ENCODE results near the gene ZFR2.

Gene ZFR2

DNA sequence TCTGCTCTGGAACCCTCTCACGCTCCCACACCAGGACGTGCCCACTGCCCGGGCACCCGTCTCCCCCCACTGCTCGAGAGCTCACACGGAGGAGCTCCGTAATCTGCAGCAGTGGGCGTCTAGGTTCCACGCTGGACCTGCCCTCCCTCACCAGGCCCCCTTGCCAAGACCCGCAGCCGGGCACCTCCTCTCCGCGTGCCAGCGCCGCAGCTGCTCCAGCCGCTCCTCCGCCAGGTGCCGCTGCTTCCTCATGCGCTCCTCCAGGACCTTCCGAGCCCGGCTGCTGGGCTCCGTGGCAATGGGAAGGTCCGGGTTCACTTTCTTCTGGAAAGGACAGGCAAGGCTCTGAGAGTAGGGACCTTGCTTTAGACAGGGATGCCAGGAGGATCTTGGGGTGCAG, 47.7 kb downstream of the ZFR2 start:
- no peak for TF ChIP-seq EZH2phosphoT487 (IDR thresholded peaks at IDR 0.05; ENCODE audit: borderline replicate concordance, low read length)
- TF ChIP-seq, protein P1, sequence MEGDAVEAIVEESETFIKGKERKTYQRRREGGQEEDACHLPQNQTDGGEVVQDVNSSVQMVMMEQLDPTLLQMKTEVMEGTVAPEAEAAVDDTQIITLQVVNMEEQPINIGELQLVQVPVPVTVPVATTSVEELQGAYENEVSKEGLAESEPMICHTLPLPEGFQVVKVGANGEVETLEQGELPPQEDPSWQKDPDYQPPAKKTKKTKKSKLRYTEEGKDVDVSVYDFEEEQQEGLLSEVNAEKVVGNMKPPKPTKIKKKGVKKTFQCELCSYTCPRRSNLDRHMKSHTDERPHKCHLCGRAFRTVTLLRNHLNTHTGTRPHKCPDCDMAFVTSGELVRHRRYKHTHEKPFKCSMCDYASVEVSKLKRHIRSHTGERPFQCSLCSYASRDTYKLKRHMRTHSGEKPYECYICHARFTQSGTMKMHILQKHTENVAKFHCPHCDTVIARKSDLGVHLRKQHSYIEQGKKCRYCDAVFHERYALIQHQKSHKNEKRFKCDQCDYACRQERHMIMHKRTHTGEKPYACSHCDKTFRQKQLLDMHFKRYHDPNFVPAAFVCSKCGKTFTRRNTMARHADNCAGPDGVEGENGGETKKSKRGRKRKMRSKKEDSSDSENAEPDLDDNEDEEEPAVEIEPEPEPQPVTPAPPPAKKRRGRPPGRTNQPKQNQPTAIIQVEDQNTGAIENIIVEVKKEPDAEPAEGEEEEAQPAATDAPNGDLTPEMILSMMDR (IDR thresholded peaks at IDR 0.05; ENCODE audit: low read depth, low read length, poor library complexity, severe bottlenecking), result no peak
- no peaks in the 10 kb centered on the region for H3K4me1 ChIP-seq (ENCODE audit: control insufficient read depth, low read length)
- no peaks in the 10 kb centered on the region for H3K36me3 ChIP-seq (ENCODE audit: control insufficient read depth, low read length)
- H3K4me3 ChIP-seq (ENCODE audit: low read length), result no peak overlapping the region
- 0 out of 2 replicates have a peak, but pooled peaks cover 3% of the 10 kb centered on the region for H3K27me3 ChIP-seq (ENCODE audit: control insufficient read depth, low read length)
- H4K20me1 ChIP-seq (ENCODE audit: control insufficient read depth, insufficient read depth, low read depth, low read length), result no peaks in the 10 kb centered on the region
- H3K27ac ChIP-seq (ENCODE audit: low read depth, low read length), result no peak overlapping the region
- H3K9me2 ChIP-seq (replicated peaks; ENCODE audit: control insufficient read depth, low read length), result no peaks in the 10 kb centered on the region
- no peak overlapping the region for H3K4me2 ChIP-seq (ENCODE audit: low read length)
- no peaks in the 10 kb centered on the region for H3K79me2 ChIP-seq (ENCODE audit: control insufficient read depth, low read length)
- no peaks in the 10 kb centered on the region for H3K9me3 ChIP-seq (ENCODE audit: control insufficient read depth, insufficient read depth, low read length)
- H3F3A ChIP-seq (ENCODE audit: control insufficient read depth, insufficient read depth), result no peaks in the 10 kb centered on the region

DNA sequence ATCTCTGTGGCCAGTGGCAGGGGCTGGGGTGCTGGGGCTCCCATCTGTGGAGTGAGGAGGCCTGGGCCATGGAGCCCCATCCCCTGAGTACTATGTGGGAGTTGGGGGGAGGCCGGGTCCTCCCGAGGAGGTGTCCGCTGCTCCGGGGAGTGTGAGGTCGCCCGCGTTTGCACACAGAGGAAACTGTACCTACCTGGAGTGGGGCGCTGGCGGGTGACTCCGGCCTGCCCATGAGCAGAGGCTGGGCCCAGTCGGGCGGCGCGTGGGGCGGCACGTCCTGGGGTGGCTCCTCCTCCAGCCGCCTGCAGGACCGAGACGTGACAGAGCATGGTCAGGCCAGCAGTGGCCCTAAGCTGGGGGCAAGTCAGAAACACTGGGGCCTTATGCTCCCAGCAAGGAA, 48.8 kb downstream of the ZFR2 start:
- H3K9me2 ChIP-seq (replicated peaks; ENCODE audit: control insufficient read depth, low read length), result no peaks in the 10 kb centered on the region
- no peaks in the 10 kb centered on the region for H3K79me2 ChIP-seq (ENCODE audit: control insufficient read depth, low read length)
- no peaks in the 10 kb centered on the region for H3F3A ChIP-seq (ENCODE audit: control insufficient read depth, insufficient read depth)
- H3K4me2 ChIP-seq (ENCODE audit: low read length), result no peak overlapping the region
- no peaks in the 10 kb centered on the region for H3K36me3 ChIP-seq (ENCODE audit: control insufficient read depth, low read length)
- TF ChIP-seq, protein P1 (IDR thresholded peaks at IDR 0.05; ENCODE audit: low read depth, low read length, poor library complexity, severe bottlenecking), result no peak
- TF ChIP-seq EZH2phosphoT487 (IDR thresholded peaks at IDR 0.05; ENCODE audit: borderline replicate concordance, low read length), result no peak
- 0 out of 2 replicates have a peak, but pooled peaks cover 3% of the 10 kb centered on the region for H3K27me3 ChIP-seq (ENCODE audit: control insufficient read depth, low read length)
- no peak overlapping the region for H3K4me3 ChIP-seq (ENCODE audit: low read length)
- H3K27ac ChIP-seq (ENCODE audit: low read depth, low read length), result no peak overlapping the region
- no peaks in the 10 kb centered on the region for H4K20me1 ChIP-seq (ENCODE audit: control insufficient read depth, insufficient read depth, low read depth, low read length)
- H3K9me3 ChIP-seq (ENCODE audit: control insufficient read depth, insufficient read depth, low read length), result no peaks in the 10 kb centered on the region
- H3K4me1 ChIP-seq (ENCODE audit: control insufficient read depth, low read length), result no peaks in the 10 kb centered on the region

DNA sequence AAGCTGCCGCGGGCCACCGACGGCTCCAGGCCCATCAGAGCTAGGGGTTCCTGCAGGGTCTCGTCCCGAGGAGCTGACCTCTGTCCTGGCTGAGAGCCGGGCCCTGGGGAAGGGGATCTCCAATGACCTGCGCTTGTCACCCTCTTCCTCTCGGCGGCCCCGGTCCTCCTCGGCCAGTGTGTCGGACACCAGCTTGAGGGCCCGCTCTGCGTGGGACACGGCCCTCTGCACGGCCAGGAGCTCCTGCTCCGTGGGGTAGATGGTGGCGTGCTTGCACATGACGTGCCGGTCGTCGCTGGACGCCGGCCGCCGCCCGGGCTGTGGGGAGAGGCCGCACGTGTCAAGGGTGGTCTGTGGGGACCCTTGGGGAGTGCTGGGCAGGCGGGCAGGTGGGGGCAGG, 49.9 kb downstream of the ZFR2 start:
- Histone ChIP-seq H3K36me3 (ENCODE audit: control insufficient read depth, low read length) (no peaks in the 10 kb centered on the region), H3K27me3 (ENCODE audit: control insufficient read depth, low read length) (0 out of 2 replicates have a peak, but pooled peaks cover 3% of the 10 kb centered on the region), H3K4me1 (ENCODE audit: control insufficient read depth, low read length) (no peaks in the 10 kb centered on the region), H3K9me3 (ENCODE audit: control insufficient read depth, insufficient read depth, low read length) (no peaks in the 10 kb centered on the region), H4K20me1 (ENCODE audit: control insufficient read depth, insufficient read depth, low read depth, low read length) (no peaks in the 10 kb centered on the region), H3K9me2 (replicated peaks; ENCODE audit: control insufficient read depth, low read length) (no peaks in the 10 kb centered on the region), H3K4me2 (ENCODE audit: low read length) (no peak overlapping the region), H3K79me2 (ENCODE audit: control insufficient read depth, low read length) (no peaks in the 10 kb centered on the region), H3F3A (ENCODE audit: control insufficient read depth, insufficient read depth) (no peaks in the 10 kb centered on the region), H3K27ac (ENCODE audit: low read depth, low read length) (no peak overlapping the region), H3K4me3 (ENCODE audit: low read length) (no peak overlapping the region)
- TF ChIP-seq, protein P1 (IDR thresholded peaks at IDR 0.05; ENCODE audit: low read depth, low read length, poor library complexity, severe bottlenecking), result no peak
- TF ChIP-seq EZH2phosphoT487 (IDR thresholded peaks at IDR 0.05; ENCODE audit: borderline replicate concordance, low read length), result no peak
